ENCODE results near the gene DLG1. TPM values are rescaled to one million over a fixed set of nuclear protein-coding genes. Genes with fewer than 3 reads are reported as not detected.

DLG1 gene
- total RNA-seq, 1 experiment from 2014 or later = 127 TPM

GRCh38 chr3:197017003-197017402, 281.4 kb downstream of the DLG1 start:
- Mint-ChIP-seq H3K27me3 (ENCODE audit: unreplicated experiment) (no peaks in the 10 kb centered on the region), H3K27ac (ENCODE audit: unreplicated experiment) (no peak overlapping the region), H3K4me3 (ENCODE audit: low read depth, unreplicated experiment) (no peak overlapping the region), H3K9me3 (ENCODE audit: low read depth, unreplicated experiment) (no peaks in the 10 kb centered on the region), H3K36me3 (ENCODE audit: insufficient read depth, unreplicated experiment) (peaks cover 9% of the 10 kb centered on the region), H3K4me1 (ENCODE audit: low read depth, unreplicated experiment) (peaks cover 21% of the 10 kb centered on the region)
- no TSS peak for BruUV-seq (replicated peaks)
- intact Hi-C loops (cut with micrococcal nuclease; ENCODE audit: unreplicated experiment) = no loop called here
- no peak for DNase-seq
- TF ChIP-seq CTCF (IDR thresholded peaks at IDR 0.05; ENCODE audit: unreplicated experiment) = no peak
- CTCF ChIA-PET = no interaction called here

GRCh38 chr3:197015790-197016736, 282.3 kb downstream of the DLG1 start:
- intact Hi-C loops (cut with micrococcal nuclease; ENCODE audit: unreplicated experiment) = no loop called here
- H3K4me3 Mint-ChIP-seq (ENCODE audit: low read depth, unreplicated experiment) = no peak overlapping the region
- peaks cover 9% of the 10 kb centered on the region for H3K36me3 Mint-ChIP-seq (ENCODE audit: insufficient read depth, unreplicated experiment)
- no TSS peak for BruUV-seq (replicated peaks)
- no peak for TF ChIP-seq CTCF (IDR thresholded peaks at IDR 0.05; ENCODE audit: unreplicated experiment)
- H3K4me1 Mint-ChIP-seq (ENCODE audit: low read depth, unreplicated experiment) = peaks cover 21% of the 10 kb centered on the region
- H3K27me3 Mint-ChIP-seq (ENCODE audit: unreplicated experiment) = no peaks in the 10 kb centered on the region
- H3K9me3 Mint-ChIP-seq (ENCODE audit: low read depth, unreplicated experiment) = no peaks in the 10 kb centered on the region
- no peak for DNase-seq
- CTCF ChIA-PET = interaction anchor here (0.6 kb wide), 1 partner anchor 655 kb away, joined by 4 read pairs; no protein-coding TSS in a partner anchor
- H3K27ac Mint-ChIP-seq (ENCODE audit: unreplicated experiment) = no peak overlapping the region

GRCh38 chr3:197014942-197015575, 283.4 kb downstream of the DLG1 start:
- no peaks in the 10 kb centered on the region for H3K27me3 Mint-ChIP-seq (ENCODE audit: unreplicated experiment)
- CTCF ChIA-PET = no interaction called here

GRCh38 chr3:197014024-197014423, 284.4 kb downstream of the DLG1 start:
- no peaks in the 10 kb centered on the region for H3K27me3 Mint-ChIP-seq (ENCODE audit: unreplicated experiment)
- CTCF ChIA-PET = interaction anchor here (0.6 kb wide), 1 partner anchor 367 kb away, joined by 7 read pairs; no protein-coding TSS in a partner anchor

More at GRCh38 chr3:197014942-197015575, 283.4 kb downstream of the DLG1 start:
- Mint-ChIP-seq H3K4me3 (ENCODE audit: low read depth, unreplicated experiment) (no peak overlapping the region), H3K27ac (ENCODE audit: unreplicated experiment) (no peak overlapping the region), H3K9me3 (ENCODE audit: low read depth, unreplicated experiment) (no peaks in the 10 kb centered on the region), H3K36me3 (ENCODE audit: insufficient read depth, unreplicated experiment) (peaks cover 9% of the 10 kb centered on the region), H3K4me1 (ENCODE audit: low read depth, unreplicated experiment) (peaks cover 21% of the 10 kb centered on the region)
- no peak for TF ChIP-seq CTCF (IDR thresholded peaks at IDR 0.05; ENCODE audit: unreplicated experiment)
- no peak for DNase-seq
- BruUV-seq (replicated peaks) = no TSS peak
- intact Hi-C loops (cut with micrococcal nuclease; ENCODE audit: unreplicated experiment) = no loop called here

More at GRCh38 chr3:197014024-197014423, 284.4 kb downstream of the DLG1 start:
- H3K27ac Mint-ChIP-seq (ENCODE audit: unreplicated experiment) = no peak overlapping the region
- no TSS peak for BruUV-seq (replicated peaks)
- DNase-seq = no peak
- peaks cover 9% of the 10 kb centered on the region for H3K36me3 Mint-ChIP-seq (ENCODE audit: insufficient read depth, unreplicated experiment)
- H3K9me3 Mint-ChIP-seq (ENCODE audit: low read depth, unreplicated experiment) = no peaks in the 10 kb centered on the region
- intact Hi-C loops (cut with micrococcal nuclease; ENCODE audit: unreplicated experiment) = no loop called here
- TF ChIP-seq CTCF (IDR thresholded peaks at IDR 0.05; ENCODE audit: unreplicated experiment) = no peak
- no peak overlapping the region for H3K4me3 Mint-ChIP-seq (ENCODE audit: low read depth, unreplicated experiment)
- peaks cover 11% of the 10 kb centered on the region for H3K4me1 Mint-ChIP-seq (ENCODE audit: low read depth, unreplicated experiment)

Measured in Calu3 (cell line).